IPS DF 19.7 (cell line): Measurements from ENCODE around the gene ANKS1A.

Source experiments
- DNase-seq: peaks from one replicate; pipeline ENCODE4 v3.0.0-alpha.2; 2013; ENCODE audit warnings: low read depth, low spot score

The ANKS1A gene

GRCh38 chr6:35037664-35038038, 148.6 kb downstream of the ANKS1A start:
- DNase-seq = no peak

- DNase-seq = no peak
These were observed 149.0 kb downstream of the ANKS1A start for GRCh38 chr6:35038076-35038475.

GRCh38 chr6:35040398-35040797, 151.3 kb downstream of the ANKS1A start:
- no peak for DNase-seq

- no peak for DNase-seq
These were observed 152.2 kb downstream of the ANKS1A start for GRCh38 chr6:35041086-35041861.

- DNase-seq = no peak
These were observed 153.2 kb downstream of the ANKS1A start for GRCh38 chr6:35042031-35042815.

GRCh38 chr6:35043381-35044130, 154.5 kb downstream of the ANKS1A start:
- DNase-seq = no peak

GRCh38 chr6:35044145-35044745, 155.2 kb downstream of the ANKS1A start:
- no peak for DNase-seq

- DNase-seq = no peak
These were observed 155.8 kb downstream of the ANKS1A start for GRCh38 chr6:35044761-35045421.

- DNase-seq = no peak
These were observed 157.0 kb downstream of the ANKS1A start for GRCh38 chr6:35046103-35046502.

- DNase-seq = no peak
These were observed 157.8 kb downstream of the ANKS1A start for GRCh38 chr6:35046862-35047261.

GRCh38 chr6:35047265-35048011, 158.4 kb downstream of the ANKS1A start:
- no peak for DNase-seq

GRCh38 chr6:35048031-35048613, 159.1 kb downstream of the ANKS1A start:
- no peak for DNase-seq

- no peak for DNase-seq
These were observed 159.6 kb downstream of the ANKS1A start for GRCh38 chr6:35048631-35049083.

GRCh38 chr6:35049156-35049735, 160.2 kb downstream of the ANKS1A start:
- no peak for DNase-seq

GRCh38 chr6:35049900-35050756, 161.1 kb downstream of the ANKS1A start:
- DNase-seq = no peak

GRCh38 chr6:35050757-35051330, 161.8 kb downstream of the ANKS1A start:
- no peak for DNase-seq

- no peak for DNase-seq
These were observed 162.3 kb downstream of the ANKS1A start for GRCh38 chr6:35051396-35051795.

- no peak for DNase-seq
These were observed 163.0 kb downstream of the ANKS1A start for GRCh38 chr6:35051997-35052583.
